CD4-positive, alpha-beta T cell treated with Interleukin-4 for 1 hour (primary cell): ENCODE data around the gene PARN.
"Not testable (repeated sequence)": the region's sequence is repeated elsewhere in the genome, so short reads cannot be mapped to it uniquely, and the experiment has no call there.

Source experiments
- DNase-seq, 2 donors: peaks; one replicate each; pipeline ENCODE4 v3.0.0-alpha.2; 2020 to 2022

The PARN gene

GRCh38 chr16:14428043-14428442 is 202.0 kb downstream of the PARN start:
- DNase-seq, result no peak

GRCh38 chr16:14427371-14427948 is 202.6 kb downstream of the PARN start:
- no peak for DNase-seq

GRCh38 chr16:14424595-14424994 is 205.5 kb downstream of the PARN start:
- no peak for DNase-seq

- DNase-seq, result no peak
These were observed 206.7 kb downstream of the PARN start for GRCh38 chr16:14423344-14423743.

- no peak for DNase-seq
These were observed 209.2 kb downstream of the PARN start for GRCh38 chr16:14420721-14421488.

- not testable (repeated sequence) for DNase-seq
These were observed 209.8 kb downstream of the PARN start for GRCh38 chr16:14420243-14420642.

- DNase-seq, result no peak
These were observed 210.2 kb downstream of the PARN start for GRCh38 chr16:14419817-14420216.

GRCh38 chr16:14418795-14419225 is 211.2 kb downstream of the PARN start:
- no peak for DNase-seq

- DNase-seq, result no peak
These were observed 213.9 kb downstream of the PARN start for GRCh38 chr16:14416184-14416583.

- no peak for DNase-seq
These were observed 214.8 kb downstream of the PARN start for GRCh38 chr16:14415291-14415690.

GRCh38 chr16:14409563-14409962 is 220.5 kb downstream of the PARN start:
- no peak for DNase-seq

GRCh38 chr16:14407786-14408399 is 222.2 kb downstream of the PARN start:
- DNase-seq, result no peak

- peak in 1 of 2 donors; percentile 20 for DNase-seq
These were observed 224.2 kb downstream of the PARN start for GRCh38 chr16:14405611-14406537.

GRCh38 chr16:14403001-14403389 is 227.1 kb downstream of the PARN start:
- DNase-seq, result not testable (repeated sequence)

- not testable (repeated sequence) for DNase-seq
These were observed 227.7 kb downstream of the PARN start for GRCh38 chr16:14402114-14403000.

GRCh38 chr16:14401711-14402061 is 228.4 kb downstream of the PARN start:
- not testable (repeated sequence) for DNase-seq

GRCh38 chr16:14400978-14401710 is 228.9 kb downstream of the PARN start:
- DNase-seq, result not testable (repeated sequence)

GRCh38 chr16:14400285-14400977 is 229.6 kb downstream of the PARN start:
- DNase-seq, result no peak

- no peak for DNase-seq
These were observed 230.4 kb downstream of the PARN start for GRCh38 chr16:14399378-14400284.
